Astrocyte of the spinal cord (primary cell): ENCODE data around the gene BLID.

ENCODE experiments used
- DNase-seq: peaks from one replicate; pipeline ENCODE4 v3.0.0; 2011; ENCODE audit warnings: low read depth, low spot score
- H3K4me3 ChIP-seq: 2 replicates; pipeline ENCODE4 v1.5.1; 2011; ENCODE audit warnings: low read depth, mild to moderate bottlenecking, low read length, moderate library complexity
- in situ Hi-C: cut with HindIII; loops from 2 replicates; pipeline ENCODE4 v1.10.0; 2017; ENCODE audit warnings: low sequenced_read_pairs
- TF ChIP-seq, protein P1 (sequence below): IDR thresholded peaks from 2 replicates; pipeline ENCODE4 v1.5.1; 2012; ENCODE audit warnings: low read depth, mild to moderate bottlenecking, low read length, inconsistent platforms

BLID gene

DNA sequence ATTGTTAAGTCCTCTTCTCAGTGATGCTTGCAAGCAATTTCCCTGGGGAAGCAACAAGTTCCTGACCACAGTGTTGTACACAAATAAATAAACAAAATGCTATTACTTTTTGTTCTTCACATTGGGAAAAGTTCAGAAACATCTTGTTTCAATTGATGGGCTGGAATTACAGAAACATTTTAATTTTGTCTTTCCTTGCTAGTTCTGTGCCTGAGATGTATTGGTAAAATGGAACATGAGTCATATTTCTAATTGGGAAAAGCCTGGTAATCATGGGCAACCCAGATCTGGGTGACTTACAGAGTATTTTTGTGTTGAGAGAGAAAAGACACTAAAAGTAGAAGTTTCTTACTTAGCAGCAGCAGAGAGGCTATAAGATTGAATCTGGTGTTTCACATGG is 576 bp upstream of the BLID start:
- no peak overlapping the region for H3K4me3 ChIP-seq
- TF ChIP-seq, protein P1, sequence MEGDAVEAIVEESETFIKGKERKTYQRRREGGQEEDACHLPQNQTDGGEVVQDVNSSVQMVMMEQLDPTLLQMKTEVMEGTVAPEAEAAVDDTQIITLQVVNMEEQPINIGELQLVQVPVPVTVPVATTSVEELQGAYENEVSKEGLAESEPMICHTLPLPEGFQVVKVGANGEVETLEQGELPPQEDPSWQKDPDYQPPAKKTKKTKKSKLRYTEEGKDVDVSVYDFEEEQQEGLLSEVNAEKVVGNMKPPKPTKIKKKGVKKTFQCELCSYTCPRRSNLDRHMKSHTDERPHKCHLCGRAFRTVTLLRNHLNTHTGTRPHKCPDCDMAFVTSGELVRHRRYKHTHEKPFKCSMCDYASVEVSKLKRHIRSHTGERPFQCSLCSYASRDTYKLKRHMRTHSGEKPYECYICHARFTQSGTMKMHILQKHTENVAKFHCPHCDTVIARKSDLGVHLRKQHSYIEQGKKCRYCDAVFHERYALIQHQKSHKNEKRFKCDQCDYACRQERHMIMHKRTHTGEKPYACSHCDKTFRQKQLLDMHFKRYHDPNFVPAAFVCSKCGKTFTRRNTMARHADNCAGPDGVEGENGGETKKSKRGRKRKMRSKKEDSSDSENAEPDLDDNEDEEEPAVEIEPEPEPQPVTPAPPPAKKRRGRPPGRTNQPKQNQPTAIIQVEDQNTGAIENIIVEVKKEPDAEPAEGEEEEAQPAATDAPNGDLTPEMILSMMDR: no peak
- no peak for DNase-seq
- in situ Hi-C loops: no loop called here

DNA sequence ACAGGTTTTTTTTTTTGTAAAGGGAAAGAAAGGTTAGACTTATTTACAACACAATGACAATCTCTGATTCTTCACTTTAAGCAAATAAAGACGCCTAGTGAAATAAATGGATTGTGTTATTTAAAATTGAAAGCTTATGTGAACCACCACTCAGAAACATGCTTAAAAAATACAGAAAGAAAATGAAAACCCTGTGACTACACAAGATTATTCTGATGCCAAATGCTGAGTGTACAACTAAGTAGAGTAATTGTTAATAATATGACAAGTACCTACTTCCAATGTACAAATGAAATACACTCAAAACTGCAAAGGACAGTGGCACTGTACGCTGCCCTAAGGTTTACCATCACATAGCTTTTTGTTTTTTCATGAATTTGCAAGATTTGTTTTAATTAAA is 1.0 kb downstream of the BLID start:
- in situ Hi-C loops: no loop called here

DNA sequence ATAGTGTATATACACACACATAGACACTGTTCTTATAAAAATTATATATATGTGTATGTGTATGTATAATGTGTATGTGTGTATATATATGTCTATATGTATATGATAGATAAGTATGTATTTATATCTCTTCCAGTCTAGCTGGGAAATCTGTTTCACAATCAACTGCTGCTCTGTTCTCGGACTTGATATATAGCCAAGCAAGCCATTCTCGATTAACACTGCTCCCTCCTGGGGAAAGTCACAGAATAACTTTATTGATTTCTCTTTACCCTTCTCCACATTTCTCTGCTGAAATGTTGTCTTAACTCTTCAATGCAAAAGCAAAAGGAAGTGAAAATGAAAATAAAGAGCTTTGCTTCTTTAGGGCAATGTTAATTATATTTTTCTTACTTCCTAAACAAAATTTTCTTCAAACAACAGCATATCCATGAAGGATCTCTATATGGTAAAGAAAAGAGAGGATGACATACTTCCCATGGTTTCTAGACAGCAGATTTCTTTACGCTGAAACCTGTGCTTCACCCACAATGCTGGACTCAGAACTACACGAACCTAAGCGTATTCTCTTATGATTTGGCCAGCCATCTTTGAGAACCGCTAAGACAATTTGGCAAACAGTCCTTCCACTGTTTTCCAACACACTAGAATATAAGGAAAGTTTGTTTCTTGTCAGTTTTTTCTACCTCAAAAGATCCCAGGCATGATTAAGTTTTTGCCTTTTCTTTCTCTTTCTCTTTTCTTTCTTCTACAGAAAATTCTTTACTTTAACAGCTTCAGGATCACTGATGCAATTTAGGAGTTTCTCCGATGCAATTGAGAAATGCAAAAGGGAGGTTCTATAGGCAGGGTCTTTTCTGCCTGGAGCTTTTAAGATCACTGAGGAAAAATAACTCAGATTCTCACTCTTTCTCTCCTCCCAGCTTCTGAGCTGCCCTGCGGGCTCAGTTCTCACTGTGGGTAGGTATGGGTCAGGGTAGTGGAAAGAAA is 1.9 kb downstream of the BLID start:
- TF ChIP-seq, protein P1: no peak
- no peak for DNase-seq
- H3K4me3 ChIP-seq: no peak overlapping the region
- in situ Hi-C loops: no loop called here

More for the DNA sequence above, 1.0 kb downstream of the BLID start:
- no peak overlapping the region for H3K4me3 ChIP-seq
- DNase-seq: no peak
- TF ChIP-seq, protein P1: no peak

DNA sequence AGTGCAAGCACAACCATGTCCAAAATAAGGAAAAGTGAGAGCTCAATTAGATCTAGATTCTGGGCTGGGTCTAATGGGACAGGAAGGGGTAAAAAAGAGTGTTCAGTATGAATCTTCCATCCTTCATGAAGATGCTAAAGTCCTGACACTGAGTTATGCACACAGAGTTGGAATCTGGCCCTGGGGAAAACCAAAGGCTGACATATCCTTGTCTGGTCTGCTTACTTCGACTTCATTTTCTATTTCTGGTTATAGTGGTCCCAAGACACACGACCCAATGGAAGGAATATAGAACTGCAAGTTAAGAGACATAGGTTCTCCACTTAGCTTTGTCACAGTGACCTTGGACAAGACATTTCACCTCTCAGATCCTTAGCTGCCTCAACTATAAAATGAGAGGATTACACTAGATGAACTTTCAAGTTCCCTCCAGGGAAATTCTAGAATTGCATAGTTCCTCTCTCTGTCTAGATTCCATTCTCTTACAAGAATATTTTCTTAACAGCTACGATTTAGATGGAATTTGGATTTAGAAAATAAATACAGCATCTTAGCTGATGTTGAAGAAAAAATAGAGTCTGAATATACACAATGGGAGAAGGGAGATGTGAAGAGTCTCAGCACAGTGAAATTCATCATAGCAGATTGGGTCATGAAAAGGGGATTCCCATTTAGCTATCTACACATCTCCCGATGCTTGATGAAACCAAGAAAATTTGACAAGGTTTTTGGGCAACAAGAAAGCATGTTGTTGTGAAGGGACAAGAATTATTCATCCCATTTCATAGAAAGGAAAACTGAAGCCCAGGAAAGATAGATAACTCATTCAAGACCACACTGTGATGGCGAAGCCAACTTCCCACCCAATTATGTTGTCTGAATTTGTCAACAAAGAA is 3.3 kb downstream of the BLID start:
- no peak overlapping the region for H3K4me3 ChIP-seq
- in situ Hi-C loops: no loop called here
- no peak for DNase-seq
- TF ChIP-seq, protein P1: no peak

DNA sequence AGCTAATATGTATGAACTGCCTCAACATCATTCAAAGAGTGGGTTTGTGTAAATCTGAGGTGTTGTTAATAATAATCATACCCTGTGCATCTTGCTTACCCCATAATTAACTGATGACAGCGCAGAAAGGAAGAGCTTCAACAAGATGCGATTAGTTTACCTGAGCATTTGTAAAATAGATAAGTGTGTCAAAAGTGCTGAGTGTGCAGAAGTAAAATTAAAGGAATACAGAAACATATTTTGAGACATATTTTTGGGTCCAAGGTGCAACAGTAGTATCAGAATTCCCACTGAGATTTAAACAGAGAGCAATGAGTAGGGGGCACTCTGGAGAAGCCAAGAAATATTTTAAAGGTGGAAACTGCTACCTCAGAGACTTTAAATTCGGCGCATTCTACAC is 6.1 kb downstream of the BLID start:
- H3K4me3 ChIP-seq: no peak overlapping the region
- in situ Hi-C loops: no loop called here
- TF ChIP-seq, protein P1: no peak
- DNase-seq: no peak

DNA sequence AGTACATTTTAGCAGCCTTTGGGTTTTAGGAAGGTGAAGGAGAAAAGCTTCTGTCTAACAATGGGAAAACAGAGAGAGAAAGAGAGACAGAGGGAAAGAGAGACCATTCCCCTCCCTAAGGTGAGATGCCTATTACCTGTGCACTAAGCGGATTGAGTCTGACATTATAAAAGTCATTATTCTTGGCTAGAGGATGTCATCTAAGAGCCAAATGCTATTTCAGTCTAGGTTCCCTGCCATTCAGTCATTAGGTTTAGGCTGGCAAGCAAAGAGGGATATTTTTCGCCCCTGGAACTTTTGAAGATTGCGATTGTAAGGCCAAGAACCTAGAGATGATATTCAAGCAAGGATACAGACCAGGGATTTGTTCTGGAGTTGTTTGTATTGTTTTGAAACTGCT is 7.2 kb downstream of the BLID start:
- in situ Hi-C loops: no loop called here
- TF ChIP-seq, protein P1: no peak
- DNase-seq: no peak
- H3K4me3 ChIP-seq: no peak overlapping the region
